ENCODE measurements around the gene ELAVL1. TPM values are rescaled to one million over a fixed set of nuclear protein-coding genes. Genes with fewer than 3 reads are reported as not detected.
A peak's percentile ranks its signal among the peaks of the same experiment; 100 is the strongest.

Gene ELAVL1
- polyA plus RNA-seq, 1 donor from 2014 or later = 19.1 TPM

- H3K9ac ChIP-seq (ENCODE audit: low read length) = no peak overlapping the region
- H4K20me1 ChIP-seq (ENCODE audit: insufficient read depth) = no peaks in the 10 kb centered on the region
- peak overlapping the region; percentile 46 for H3K4me3 ChIP-seq (ENCODE audit: low read length)
- TF ChIP-seq MXI1 (conservative IDR thresholded peaks at IDR 0.05; ENCODE audit: poor library complexity, severe bottlenecking) = no peak
- TF ChIP-seq POLR2AphosphoS5 (IDR thresholded peaks at IDR 0.05) = no peak
- TF ChIP-seq RAD21 (conservative IDR thresholded peaks at IDR 0.05) = no peak
- no peak for TF ChIP-seq TAF1 (IDR thresholded peaks at IDR 0.05; ENCODE audit: low read depth)
- no peak for TF ChIP-seq CTCF (IDR thresholded peaks at IDR 0.05; ENCODE audit: poor library complexity, severe bottlenecking)
- no peak for TF ChIP-seq SMC3 (conservative IDR thresholded peaks at IDR 0.05; ENCODE audit: poor library complexity)
- no peak for TF ChIP-seq REST (IDR thresholded peaks at IDR 0.05; ENCODE audit: borderline replicate concordance)
- TF ChIP-seq EZH2 (IDR thresholded peaks at IDR 0.05; ENCODE audit: borderline replicate concordance, insufficient read depth, low read length, poor library complexity, severe bottlenecking) = no peak
- TF ChIP-seq EP300 (conservative IDR thresholded peaks at IDR 0.05; ENCODE audit: poor library complexity, severe bottlenecking) = no peak
- no peak overlapping the region for H2AFZ ChIP-seq (ENCODE audit: low read depth, low read length)
- no peaks in the 10 kb centered on the region for H3F3A ChIP-seq (ENCODE audit: insufficient read depth, low read length, poor library complexity, severe bottlenecking)
- no peaks in the 10 kb centered on the region for H3K9me3 ChIP-seq (ENCODE audit: low read length)
- H3K4me2 ChIP-seq (ENCODE audit: low read length) = no peak overlapping the region
- no peaks in the 10 kb centered on the region for H3K9me2 ChIP-seq (ENCODE audit: insufficient read depth, low read length)
- H3K79me2 ChIP-seq (replicated peaks; ENCODE audit: insufficient read depth, low read length) = no peaks in the 10 kb centered on the region
- H3K27me3 ChIP-seq (ENCODE audit: insufficient read depth, low read depth, low read length) = peaks cover 3% of the 10 kb centered on the region
- H3K27ac ChIP-seq (ENCODE audit: low read length) = no peak overlapping the region
- no peaks in the 10 kb centered on the region for H3K36me3 ChIP-seq (ENCODE audit: insufficient read depth, low read length)
Measured at GRCh38 chr19:8050274-8051096, 45.0 kb upstream of the ELAVL1 start.

- H3K27ac ChIP-seq (ENCODE audit: low read length) = no peak overlapping the region
- H3K4me3 ChIP-seq (ENCODE audit: low read length) = no peak overlapping the region
- H3K27me3 ChIP-seq (ENCODE audit: insufficient read depth, low read depth, low read length) = peaks cover 3% of the 10 kb centered on the region
- H4K20me1 ChIP-seq (ENCODE audit: insufficient read depth) = no peaks in the 10 kb centered on the region
- H2AFZ ChIP-seq (ENCODE audit: low read depth, low read length) = no peak overlapping the region
- H3K9me3 ChIP-seq (ENCODE audit: low read length) = no peaks in the 10 kb centered on the region
- no peak for TF ChIP-seq SMC3 (conservative IDR thresholded peaks at IDR 0.05; ENCODE audit: poor library complexity)
- TF ChIP-seq POLR2AphosphoS5 (IDR thresholded peaks at IDR 0.05) = no peak
- no peak for TF ChIP-seq TAF1 (IDR thresholded peaks at IDR 0.05; ENCODE audit: low read depth)
- no peak for TF ChIP-seq CTCF (IDR thresholded peaks at IDR 0.05; ENCODE audit: poor library complexity, severe bottlenecking)
- TF ChIP-seq EZH2 (IDR thresholded peaks at IDR 0.05; ENCODE audit: borderline replicate concordance, insufficient read depth, low read length, poor library complexity, severe bottlenecking) = no peak
- no peak for TF ChIP-seq EP300 (conservative IDR thresholded peaks at IDR 0.05; ENCODE audit: poor library complexity, severe bottlenecking)
- TF ChIP-seq REST (IDR thresholded peaks at IDR 0.05; ENCODE audit: borderline replicate concordance) = no peak
- TF ChIP-seq RAD21 (conservative IDR thresholded peaks at IDR 0.05) = no peak
- TF ChIP-seq MXI1 (conservative IDR thresholded peaks at IDR 0.05; ENCODE audit: poor library complexity, severe bottlenecking) = no peak
- no peaks in the 10 kb centered on the region for H3K9me2 ChIP-seq (ENCODE audit: insufficient read depth, low read length)
- no peaks in the 10 kb centered on the region for H3K79me2 ChIP-seq (replicated peaks; ENCODE audit: insufficient read depth, low read length)
- H3K9ac ChIP-seq (ENCODE audit: low read length) = no peak overlapping the region
- H3K36me3 ChIP-seq (ENCODE audit: insufficient read depth, low read length) = no peaks in the 10 kb centered on the region
- H3F3A ChIP-seq (ENCODE audit: insufficient read depth, low read length, poor library complexity, severe bottlenecking) = no peaks in the 10 kb centered on the region
- no peak overlapping the region for H3K4me2 ChIP-seq (ENCODE audit: low read length)
Measured at GRCh38 chr19:8046569-8047165, 41.2 kb upstream of the ELAVL1 start.

Data from neural cell (in vitro differentiated cells).